HEK293 (cell line): ENCODE results near the gene NUCB1.
A peak's percentile ranks its signal among the peaks of the same experiment; 100 is the strongest.

Experiments
- CTCF ChIA-PET: fragments of 350-600 bp; formaldehyde crosslinking; extraction: SDS; loops from one replicate; lab custom pipeline; 2021; ENCODE audit warnings: antibody characterized with exemption; lab: Yijun Ruan, JAX
- POLR2A ChIA-PET: fragments of 300-600 bp; formaldehyde crosslinking; extraction: SDS; loops from one replicate; lab custom pipeline; 2020; ENCODE audit warnings: antibody characterized with exemption, inconsistent platforms; lab: Yijun Ruan, JAX
- H3K27ac ChIP-seq: fragments of 200-500 bp; sonication (Bioruptor generic); 2 replicates; pipeline ENCODE4 v1.5.1; 2014; ENCODE audit warnings: low read depth, low read length, control low read depth, inconsistent platforms; ENCODE audit errors: extremely low read depth
- H3K36me3 ChIP-seq, 2 experiments: fragments of 200-500 bp in 1 of 2; sonication (Bioruptor generic) in 1 of 2; 1 replicate in 1 of 2; 2 replicates in 1 of 2; pipeline ENCODE4 v1.5.1; 2014 to 2017; ENCODE audit warnings: inconsistent platforms in 2 of 2, low read length in 2 of 2; ENCODE audit not compliant: control insufficient read depth in 2 of 2, insufficient read depth in 1 of 2
- H3K4me1 ChIP-seq: fragments of 200-500 bp; sonication (Bioruptor generic); 2 replicates; pipeline ENCODE4 v1.5.1; 2014; ENCODE audit warnings: mild to moderate bottlenecking, low read length, inconsistent platforms; ENCODE audit not compliant: control insufficient read depth, insufficient read depth
- H3K4me3 ChIP-seq: 2 replicates; pipeline ENCODE4 v1.5.1; 2011; ENCODE audit warnings: low read depth, mild to moderate bottlenecking, control low read depth, low read length, moderate library complexity
- H3K9me3 ChIP-seq: fragments of 200-500 bp; sonication (Bioruptor generic); 2 replicates; pipeline ENCODE4 v1.5.1; 2014; ENCODE audit warnings: low read depth, low read length, inconsistent platforms; ENCODE audit not compliant: control insufficient read depth, insufficient read depth
- BCL11A ChIP-seq: fragments of 450-650 bp; formaldehyde crosslinking; IDR thresholded peaks from 2 replicates; pipeline ENCODE4 v1.5.1; 2016; ENCODE audit warnings: low read depth, missing biosample characterization, missing genetic modification characterization
- EGR2 ChIP-seq: fragments of 450-650 bp; formaldehyde crosslinking; IDR thresholded peaks from 2 replicates; pipeline ENCODE4 v1.5.1; 2016; ENCODE audit warnings: low read depth, missing biosample characterization, missing genetic modification characterization
- HOXA7 ChIP-seq: sonication (generic); formaldehyde crosslinking; IDR thresholded peaks from 2 replicates; pipeline ENCODE4 v1.8.1; 2022; ENCODE audit warnings: missing genetic modification reagents, borderline replicate concordance
- KLF8 ChIP-seq: fragments of 450-650 bp; formaldehyde crosslinking; IDR thresholded peaks from 2 replicates; pipeline ENCODE4 v1.5.1; 2016; ENCODE audit warnings: missing biosample characterization, missing genetic modification characterization
- SP3 ChIP-seq: fragments of 450-650 bp; formaldehyde crosslinking; IDR thresholded peaks from 2 replicates; pipeline ENCODE4 v1.5.1; 2016; ENCODE audit warnings: missing biosample characterization, missing genetic modification characterization
- WT1 ChIP-seq: fragments of 450-650 bp; formaldehyde crosslinking; IDR thresholded peaks from 2 replicates; pipeline ENCODE4 v1.5.1; 2016; ENCODE audit warnings: missing biosample characterization, missing genetic modification characterization
- YY2 ChIP-seq: fragments of 450-650 bp; formaldehyde crosslinking; IDR thresholded peaks from 2 replicates; pipeline ENCODE4 v1.5.1; 2016; ENCODE audit warnings: missing biosample characterization, missing genetic modification characterization
- ZBTB1 ChIP-seq: fragments of 450-650 bp; formaldehyde crosslinking; IDR thresholded peaks from 2 replicates; pipeline ENCODE4 v1.5.1; 2016; ENCODE audit warnings: missing biosample characterization, missing genetic modification characterization
- ZBTB49 ChIP-seq: fragments of 450-650 bp; formaldehyde crosslinking; IDR thresholded peaks from 2 replicates; pipeline ENCODE4 v1.5.1; 2016; ENCODE audit warnings: missing biosample characterization, missing genetic modification characterization, low read depth
- ZFHX2 ChIP-seq: fragments of 450-650 bp; formaldehyde crosslinking; conservative IDR thresholded peaks from 2 replicates; pipeline ENCODE4 v1.5.1; 2016; ENCODE audit warnings: missing biosample characterization, missing genetic modification characterization
- ZNF138 ChIP-seq: fragments of 450-650 bp; formaldehyde crosslinking; IDR thresholded peaks from 2 replicates; pipeline ENCODE4 v1.5.1; 2016; ENCODE audit warnings: missing biosample characterization, missing genetic modification characterization, borderline replicate concordance
- ZNF280D ChIP-seq: fragments of 450-650 bp; formaldehyde crosslinking; IDR thresholded peaks from 2 replicates; pipeline ENCODE4 v1.5.1; 2016; ENCODE audit warnings: missing biosample characterization, missing genetic modification characterization
- ZNF335 ChIP-seq: fragments of 450-650 bp; formaldehyde crosslinking; conservative IDR thresholded peaks from 2 replicates; pipeline ENCODE4 v1.5.1; 2016; ENCODE audit warnings: missing biosample characterization, missing genetic modification characterization
- ZNF394 ChIP-seq: fragments of 450-650 bp; formaldehyde crosslinking; IDR thresholded peaks from 2 replicates; pipeline ENCODE4 v1.5.1; 2016; ENCODE audit warnings: missing biosample characterization, missing genetic modification characterization, mild to moderate bottlenecking, moderate library complexity, borderline replicate concordance
- ZNF488 ChIP-seq: fragments of 450-650 bp; formaldehyde crosslinking; IDR thresholded peaks from 2 replicates; pipeline ENCODE4 v1.5.1; 2016; ENCODE audit warnings: missing biosample characterization, missing genetic modification characterization
- ZNF529 ChIP-seq: fragments of 450-650 bp; formaldehyde crosslinking; IDR thresholded peaks from 2 replicates; pipeline ENCODE4 v1.5.1; 2017; ENCODE audit warnings: missing genetic modification characterization, missing biosample characterization; ENCODE audit not compliant: insufficient replicate concordance
- ZNF548 ChIP-seq: fragments of 450-650 bp; formaldehyde crosslinking; IDR thresholded peaks from 2 replicates; pipeline ENCODE4 v1.5.1; 2016; ENCODE audit warnings: missing biosample characterization, missing genetic modification characterization
- ZNF600 ChIP-seq: fragments of 450-650 bp; formaldehyde crosslinking; IDR thresholded peaks from 2 replicates; pipeline ENCODE4 v1.5.1; 2016; ENCODE audit warnings: missing biosample characterization, missing genetic modification characterization
- ZNF623 ChIP-seq: fragments of 450-650 bp; formaldehyde crosslinking; IDR thresholded peaks from 2 replicates; pipeline ENCODE4 v1.5.1; 2016; ENCODE audit warnings: missing biosample characterization, missing genetic modification characterization
- ZNF624 ChIP-seq: fragments of 450-650 bp; formaldehyde crosslinking; IDR thresholded peaks from 2 replicates; pipeline ENCODE4 v1.5.1; 2017; ENCODE audit warnings: missing biosample characterization, missing genetic modification characterization
- ZNF658 ChIP-seq: fragments of 450-650 bp; formaldehyde crosslinking; IDR thresholded peaks from 2 replicates; pipeline ENCODE4; 2016; ENCODE audit warnings: missing biosample characterization, missing genetic modification characterization
- ZNF747 ChIP-seq: fragments of 450-650 bp; formaldehyde crosslinking; IDR thresholded peaks from 2 replicates; pipeline ENCODE4 v1.5.1; 2016; ENCODE audit warnings: missing biosample characterization, missing genetic modification characterization
- TF ChIP-seq, protein P1 (sequence below): fragments of 450-650 bp; IDR thresholded peaks from 2 replicates; pipeline ENCODE4 v1.5.1; 2018; ENCODE audit warnings: missing biosample characterization, mild to moderate bottlenecking, missing genetic modification characterization
- TF ChIP-seq, protein P2 (sequence below): fragments of 450-650 bp; formaldehyde crosslinking; IDR thresholded peaks from 2 replicates; pipeline ENCODE4 v1.5.1; 2017; ENCODE audit warnings: missing biosample characterization, missing genetic modification characterization
- TF ChIP-seq, protein P3 (sequence below): fragments of 450-650 bp; formaldehyde crosslinking; IDR thresholded peaks from 2 replicates; pipeline ENCODE4 v1.5.1; 2017; ENCODE audit warnings: missing biosample characterization, missing genetic modification characterization

Gene NUCB1

DNA sequence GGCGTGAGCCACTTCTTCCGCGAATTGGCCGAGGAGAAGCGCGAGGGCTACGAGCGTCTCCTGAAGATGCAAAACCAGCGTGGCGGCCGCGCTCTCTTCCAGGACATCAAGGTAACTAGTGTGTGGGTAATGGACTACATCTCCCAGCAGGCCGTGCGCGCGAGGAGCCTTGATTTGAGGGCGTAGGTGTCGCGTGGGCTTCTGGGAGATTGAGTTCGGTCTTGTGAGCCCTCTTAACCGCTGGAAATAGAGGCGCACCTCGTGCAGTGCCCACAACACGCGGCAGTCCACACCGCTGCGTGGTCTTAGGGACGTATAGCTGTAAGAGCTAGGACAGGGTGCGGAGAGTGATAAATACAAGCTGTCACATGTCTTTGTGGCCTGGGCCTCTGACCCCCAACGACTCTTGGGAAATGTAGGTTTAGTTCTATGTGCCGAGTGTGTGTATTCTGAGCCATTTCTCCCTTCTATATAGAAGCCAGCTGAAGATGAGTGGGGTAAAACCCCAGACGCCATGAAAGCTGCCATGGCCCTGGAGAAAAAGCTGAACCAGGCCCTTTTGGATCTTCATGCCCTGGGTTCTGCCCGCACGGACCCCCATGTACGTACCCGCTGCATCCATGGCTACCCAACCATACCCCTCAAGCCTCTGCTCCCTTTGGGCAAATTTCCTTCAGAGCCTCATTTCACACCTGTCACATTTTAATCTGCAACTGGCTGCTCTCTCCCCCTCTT, 65.9 kb downstream of the NUCB1 start:
- H3K36me3 ChIP-seq: peaks cover 4 to 53% of the 10 kb centered on the region in 2 experiments; a peak in 2 of 3 replicates
- H3K27ac ChIP-seq: peak overlapping the region; percentile 66; the same call in 1 of the 2 replicates
- no peaks in the 10 kb centered on the region for H3K9me3 ChIP-seq
- CTCF ChIA-PET: interaction anchor here (0.6 to 1.4 kb wide), 9 partner anchors 11 to 540 kb away, joined by 3 to 6 read pairs (median 4); partner anchors contain the start of genes GYS1 and RUVBL2
- H3K4me1 ChIP-seq: peaks cover 20% of the 10 kb centered on the region
- POLR2A ChIA-PET: interaction anchor here (0.6 to 4.2 kb wide), 10 partner anchors 11 to 170 kb away, joined by 3 to 34 read pairs (median 6); partner anchors contain the start of genes BAX, GYS1, NUCB1 and PPP1R15A
- peak overlapping the region; percentile 40 for H3K4me3 ChIP-seq
- no peak for TF ChIP-seq ZNF658 (tag by site-specific recombination)
- TF ChIP-seq ZNF623: no peak
- TF ChIP-seq ZNF138 (tag by site-specific recombination): no peak
- TF ChIP-seq EGR2 (tag by site-specific recombination): peak; percentile 50; the same call in 1 of the 2 replicates
- TF ChIP-seq, protein P1, sequence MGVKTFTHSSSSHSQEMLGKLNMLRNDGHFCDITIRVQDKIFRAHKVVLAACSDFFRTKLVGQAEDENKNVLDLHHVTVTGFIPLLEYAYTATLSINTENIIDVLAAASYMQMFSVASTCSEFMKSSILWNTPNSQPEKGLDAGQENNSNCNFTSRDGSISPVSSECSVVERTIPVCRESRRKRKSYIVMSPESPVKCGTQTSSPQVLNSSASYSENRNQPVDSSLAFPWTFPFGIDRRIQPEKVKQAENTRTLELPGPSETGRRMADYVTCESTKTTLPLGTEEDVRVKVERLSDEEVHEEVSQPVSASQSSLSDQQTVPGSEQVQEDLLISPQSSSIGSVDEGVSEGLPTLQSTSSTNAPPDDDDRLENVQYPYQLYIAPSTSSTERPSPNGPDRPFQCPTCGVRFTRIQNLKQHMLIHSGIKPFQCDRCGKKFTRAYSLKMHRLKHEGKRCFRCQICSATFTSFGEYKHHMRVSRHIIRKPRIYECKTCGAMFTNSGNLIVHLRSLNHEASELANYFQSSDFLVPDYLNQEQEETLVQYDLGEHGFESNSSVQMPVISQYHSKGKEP (tag by site-specific recombination): no peak
- TF ChIP-seq ZNF488: no peak
- TF ChIP-seq ZNF600 (tag by site-specific recombination): peak; percentile 69
- no peak for TF ChIP-seq ZNF529 (tag by site-specific recombination)
- TF ChIP-seq ZNF747 (tag by site-specific recombination): no peak
- TF ChIP-seq, protein P2, sequence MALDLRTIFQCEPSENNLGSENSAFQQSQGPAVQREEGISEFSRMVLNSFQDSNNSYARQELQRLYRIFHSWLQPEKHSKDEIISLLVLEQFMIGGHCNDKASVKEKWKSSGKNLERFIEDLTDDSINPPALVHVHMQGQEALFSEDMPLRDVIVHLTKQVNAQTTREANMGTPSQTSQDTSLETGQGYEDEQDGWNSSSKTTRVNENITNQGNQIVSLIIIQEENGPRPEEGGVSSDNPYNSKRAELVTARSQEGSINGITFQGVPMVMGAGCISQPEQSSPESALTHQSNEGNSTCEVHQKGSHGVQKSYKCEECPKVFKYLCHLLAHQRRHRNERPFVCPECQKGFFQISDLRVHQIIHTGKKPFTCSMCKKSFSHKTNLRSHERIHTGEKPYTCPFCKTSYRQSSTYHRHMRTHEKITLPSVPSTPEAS (tag by site-specific recombination): no peak
- TF ChIP-seq ZNF335 (tag by site-specific recombination): peak; percentile 66
- TF ChIP-seq ZNF280D (tag by site-specific recombination): no peak
- no peak for TF ChIP-seq HOXA7
- no peak for TF ChIP-seq ZNF624 (tag by site-specific recombination)
- peak; percentile 9; the same call in 1 of the 2 replicates for TF ChIP-seq SP3 (tag by site-specific recombination)
- TF ChIP-seq ZBTB1 (tag by site-specific recombination): no peak
- no peak for TF ChIP-seq WT1 (tag by site-specific recombination)
- TF ChIP-seq ZNF548: no peak
- TF ChIP-seq ZNF394: no peak
- TF ChIP-seq YY2: no peak; the same call in 1 of the 2 replicates
- peak; percentile 77 for TF ChIP-seq ZFHX2 (tag by site-specific recombination)
- TF ChIP-seq, protein P3, sequence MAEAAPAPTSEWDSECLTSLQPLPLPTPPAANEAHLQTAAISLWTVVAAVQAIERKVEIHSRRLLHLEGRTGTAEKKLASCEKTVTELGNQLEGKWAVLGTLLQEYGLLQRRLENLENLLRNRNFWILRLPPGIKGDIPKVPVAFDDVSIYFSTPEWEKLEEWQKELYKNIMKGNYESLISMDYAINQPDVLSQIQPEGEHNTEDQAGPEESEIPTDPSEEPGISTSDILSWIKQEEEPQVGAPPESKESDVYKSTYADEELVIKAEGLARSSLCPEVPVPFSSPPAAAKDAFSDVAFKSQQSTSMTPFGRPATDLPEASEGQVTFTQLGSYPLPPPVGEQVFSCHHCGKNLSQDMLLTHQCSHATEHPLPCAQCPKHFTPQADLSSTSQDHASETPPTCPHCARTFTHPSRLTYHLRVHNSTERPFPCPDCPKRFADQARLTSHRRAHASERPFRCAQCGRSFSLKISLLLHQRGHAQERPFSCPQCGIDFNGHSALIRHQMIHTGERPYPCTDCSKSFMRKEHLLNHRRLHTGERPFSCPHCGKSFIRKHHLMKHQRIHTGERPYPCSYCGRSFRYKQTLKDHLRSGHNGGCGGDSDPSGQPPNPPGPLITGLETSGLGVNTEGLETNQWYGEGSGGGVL (tag by site-specific recombination): no peak
- TF ChIP-seq ZBTB49 (tag by site-specific recombination): no peak
- no peak for TF ChIP-seq KLF8 (tag by site-specific recombination)
- no peak for TF ChIP-seq BCL11A (tag by site-specific recombination)
